GM19238 (cell line): ENCODE measurements around the gene PITPNB.

Experiments used
- DNase-seq: peaks from one replicate; pipeline ENCODE4 v3.0.0; 2011; ENCODE audit warnings: low spot score; ENCODE audit not compliant: insufficient read length

Gene PITPNB

DNA sequence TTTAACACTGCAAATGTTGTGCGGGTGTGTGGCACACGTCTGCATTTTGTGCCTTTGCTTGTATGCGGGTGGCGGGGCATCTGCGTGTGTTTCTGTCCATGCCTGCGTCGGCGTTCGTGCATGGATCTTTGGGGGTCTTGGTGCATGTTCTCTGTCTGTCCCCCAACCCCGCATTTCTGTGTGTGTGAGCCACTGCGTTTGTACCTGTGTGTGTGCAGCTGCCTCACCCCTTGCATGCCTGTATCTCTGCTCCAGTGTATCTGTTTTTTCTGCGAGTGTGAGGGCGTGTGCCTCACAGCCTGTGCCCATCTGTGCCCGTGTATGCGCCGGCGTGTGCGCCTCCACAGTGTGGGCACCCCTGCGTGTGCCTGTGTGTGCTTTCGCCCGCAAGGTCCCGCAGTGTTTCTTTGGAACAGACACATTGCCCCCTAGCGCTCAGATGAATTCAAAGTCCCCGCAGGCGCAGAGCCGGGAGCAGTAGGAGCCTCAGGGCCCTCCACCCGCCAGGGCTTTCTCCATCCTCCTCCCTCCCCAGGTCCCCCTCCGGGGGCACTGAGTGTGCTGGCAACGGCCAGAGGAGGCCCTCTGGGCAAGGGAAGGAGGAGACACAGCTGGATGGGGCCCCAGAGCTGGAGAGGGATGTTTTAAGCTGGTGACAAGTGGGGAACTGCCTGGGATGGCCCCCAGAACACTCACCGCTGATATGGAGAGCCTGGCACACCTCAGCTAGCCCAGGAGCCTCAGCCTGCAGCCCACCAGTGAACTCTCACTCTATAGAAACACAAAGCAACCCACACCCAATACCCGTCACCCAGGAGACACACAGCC, 114.4 kb downstream of the PITPNB start:
- DNase-seq, result peak; percentile 55

DNA sequence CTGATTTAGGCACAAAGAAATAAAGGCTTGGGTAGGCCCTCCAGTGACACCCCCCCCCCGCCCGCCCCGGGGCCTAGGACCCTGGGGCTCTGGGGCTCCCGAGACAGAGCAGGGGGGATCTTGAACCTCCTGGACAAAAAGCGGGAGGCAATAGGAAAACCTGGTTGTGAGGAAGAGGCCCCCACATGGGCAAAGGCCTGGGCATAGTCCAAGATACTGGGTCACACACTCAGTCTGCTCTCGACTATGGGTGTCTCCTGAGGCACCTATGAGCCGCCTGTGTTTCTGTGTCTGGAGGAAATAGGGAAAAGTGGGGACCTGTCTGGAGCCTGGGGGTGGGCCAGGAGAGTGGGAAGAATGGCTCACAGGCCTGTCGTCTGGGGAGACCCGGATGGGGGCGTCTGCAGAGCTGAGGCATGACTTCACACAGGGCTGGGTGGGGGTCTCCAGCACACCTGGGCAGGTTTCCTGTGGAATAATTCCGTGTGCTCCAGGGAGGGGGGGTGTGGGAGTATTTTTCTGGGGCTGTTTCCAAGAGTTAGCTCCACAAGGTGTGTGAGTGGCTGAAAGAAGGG, 115.1 kb downstream of the PITPNB start:
- DNase-seq, result no peak

DNA sequence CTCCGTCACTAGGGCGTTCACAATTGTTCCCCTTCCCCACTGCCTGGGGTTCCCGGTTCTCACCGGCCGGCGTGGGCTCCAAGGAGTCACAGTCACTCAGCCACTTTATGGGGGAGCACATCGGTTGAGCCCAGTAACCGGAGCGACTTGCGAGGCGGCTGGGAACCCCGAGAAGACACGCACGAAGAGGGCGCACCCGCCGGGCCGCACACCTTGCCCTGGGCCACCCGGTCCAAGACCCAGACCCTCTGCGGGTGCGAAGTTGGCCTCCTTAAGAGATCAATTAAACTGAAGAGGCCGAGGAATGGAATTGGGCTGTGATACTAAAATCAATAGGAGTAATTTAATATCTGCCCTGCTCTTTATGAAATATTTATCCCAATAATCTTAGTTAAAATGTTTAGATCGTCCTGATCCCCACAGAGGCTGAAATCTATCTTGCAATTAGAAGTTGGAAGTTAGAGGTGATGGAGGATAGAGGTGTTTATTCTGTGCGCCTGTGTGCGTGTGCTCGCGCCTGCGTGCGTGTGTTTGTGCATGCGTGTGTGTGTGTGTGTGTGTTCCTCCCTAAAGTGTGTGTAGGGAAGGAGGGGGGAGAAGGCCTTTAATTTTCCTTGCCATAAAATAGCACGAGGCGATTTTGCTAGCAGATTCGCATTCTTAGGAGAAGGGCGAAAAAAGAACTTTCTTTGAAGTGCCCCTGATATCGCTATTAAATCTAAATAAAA, 116.5 kb downstream of the PITPNB start:
- DNase-seq, result no peak
